Mammary epithelial cell (primary cell): Measurements from ENCODE around the gene SULT4A1.

Experiments
- CTCF ChIP-seq, 2 donors: IDR thresholded peaks in 1 of 2; conservative IDR thresholded peaks in 1 of 2; 2 replicates each; pipeline ENCODE4 v1.5.1; 2011 to 2012; ENCODE audit warnings: inconsistent platforms in 2 of 2, low read length in 2 of 2, mild to moderate bottlenecking in 2 of 2, control low read depth in 1 of 2, low read depth in 1 of 2; ENCODE audit not compliant: insufficient read depth in 1 of 2; ENCODE audit errors: extremely low read depth in 1 of 2
- EZH2 ChIP-seq: IDR thresholded peaks from 2 replicates; pipeline ENCODE4 v1.6.1; 2012; ENCODE audit warnings: low read length, inconsistent platforms, borderline replicate concordance

GRCh38 chr22:43838161-43838560 lies 24.2 kb downstream of the SULT4A1 start:
- TF ChIP-seq EZH2, result no peak
- no peak for TF ChIP-seq CTCF (conservative IDR thresholded peaks at IDR 0.05 in 1 of 2, IDR thresholded peaks at IDR 0.05 in 1 of 2; ENCODE audit: extremely low read depth in 1 of 2, insufficient read depth in 1 of 2, low read depth in 1 of 2, low read length in 2 of 2)
